NCI-H526 treated with DMSO at 0.1 percent for 48 hours (cell line): ENCODE results near the gene ZNF844.
"Not testable (repeated sequence)": the region's sequence is repeated elsewhere in the genome, so short reads cannot be mapped to it uniquely, and the experiment has no call there.

Source experiments
- DNase-seq: peaks from one replicate; lab custom pipeline; 2025; lab: John Stamatoyannopoulos, UW

The ZNF844 gene

DNA sequence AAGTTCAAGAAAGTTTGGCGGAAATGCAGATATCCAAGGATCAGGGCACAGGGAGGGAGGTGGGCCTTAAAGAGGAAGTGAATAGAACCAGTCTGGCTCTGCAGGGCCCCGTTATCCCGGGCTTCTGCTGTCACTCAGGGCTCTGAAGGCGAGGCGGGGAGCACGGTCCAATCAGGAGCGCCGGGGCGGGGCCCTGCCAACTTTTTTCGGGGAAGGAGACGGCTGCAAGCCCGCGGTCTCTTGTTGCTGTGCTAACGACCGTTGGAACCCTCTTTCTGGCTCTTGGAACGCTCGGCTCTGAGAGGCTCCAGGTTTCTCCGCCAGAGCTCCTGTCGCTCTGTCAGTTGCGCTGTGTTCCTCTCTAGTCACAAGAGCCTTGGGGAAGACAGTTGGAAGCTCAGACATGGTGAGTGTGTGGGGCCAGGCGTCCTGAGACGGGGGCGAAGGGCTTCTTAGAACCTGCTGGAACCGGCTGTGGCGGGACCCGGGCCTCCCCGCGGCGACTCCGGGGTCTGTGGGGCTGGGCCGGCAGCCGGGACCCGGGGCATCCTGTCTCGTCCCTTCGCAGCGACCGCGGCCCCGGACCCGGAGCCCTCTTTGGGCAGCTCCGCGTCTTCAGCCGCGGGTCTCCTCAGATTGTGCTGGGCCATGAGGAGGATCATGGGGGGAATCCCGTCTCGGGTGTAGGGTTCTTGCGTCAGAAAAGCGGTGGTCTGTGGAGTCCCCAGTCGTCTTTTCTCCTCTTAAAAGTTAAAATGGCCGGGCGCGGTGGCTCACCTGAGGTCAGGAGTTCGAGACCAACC, 27.7 kb downstream of the ZNF844 start:
- DNase-seq, result no peak

DNA sequence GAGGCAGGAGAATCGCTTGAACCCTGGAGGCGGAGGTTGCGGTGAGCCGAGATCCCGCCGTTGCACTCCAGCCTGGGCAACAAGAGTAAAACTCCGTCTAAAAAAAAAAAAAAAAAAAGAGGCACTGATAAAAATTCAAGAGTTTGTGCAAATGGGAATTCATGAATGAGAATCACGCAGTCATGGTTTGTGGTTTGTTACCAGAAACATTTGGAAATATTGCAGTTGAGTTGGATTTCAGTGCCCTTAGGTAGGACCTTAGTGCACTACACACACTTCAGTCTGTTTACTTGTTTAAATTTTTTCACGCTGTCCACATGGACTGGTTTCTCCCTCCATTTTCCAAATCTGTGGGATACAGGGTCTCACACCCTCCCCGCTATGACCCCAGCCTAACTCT, 28.4 kb downstream of the ZNF844 start:
- DNase-seq, result no peak

DNA sequence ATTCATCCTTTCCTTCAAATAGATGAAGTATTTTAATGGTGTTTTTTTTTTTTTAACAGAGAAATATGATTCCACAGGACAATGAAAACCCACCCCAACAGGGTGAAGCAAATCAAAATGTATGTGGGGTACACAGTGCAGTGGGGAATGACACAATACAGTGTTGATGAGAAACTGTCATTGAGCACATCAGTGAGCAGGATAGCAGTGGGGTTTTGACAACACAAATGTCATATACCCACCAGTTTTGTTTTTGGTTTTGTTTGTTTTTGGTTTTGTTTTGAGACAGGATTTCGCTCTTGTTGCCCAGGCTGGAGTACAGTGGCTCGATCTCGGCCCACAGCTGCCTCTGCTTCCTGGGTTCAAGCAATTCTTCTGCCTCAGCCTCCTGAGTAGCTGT, 29.2 kb downstream of the ZNF844 start:
- DNase-seq, result no peak

DNA sequence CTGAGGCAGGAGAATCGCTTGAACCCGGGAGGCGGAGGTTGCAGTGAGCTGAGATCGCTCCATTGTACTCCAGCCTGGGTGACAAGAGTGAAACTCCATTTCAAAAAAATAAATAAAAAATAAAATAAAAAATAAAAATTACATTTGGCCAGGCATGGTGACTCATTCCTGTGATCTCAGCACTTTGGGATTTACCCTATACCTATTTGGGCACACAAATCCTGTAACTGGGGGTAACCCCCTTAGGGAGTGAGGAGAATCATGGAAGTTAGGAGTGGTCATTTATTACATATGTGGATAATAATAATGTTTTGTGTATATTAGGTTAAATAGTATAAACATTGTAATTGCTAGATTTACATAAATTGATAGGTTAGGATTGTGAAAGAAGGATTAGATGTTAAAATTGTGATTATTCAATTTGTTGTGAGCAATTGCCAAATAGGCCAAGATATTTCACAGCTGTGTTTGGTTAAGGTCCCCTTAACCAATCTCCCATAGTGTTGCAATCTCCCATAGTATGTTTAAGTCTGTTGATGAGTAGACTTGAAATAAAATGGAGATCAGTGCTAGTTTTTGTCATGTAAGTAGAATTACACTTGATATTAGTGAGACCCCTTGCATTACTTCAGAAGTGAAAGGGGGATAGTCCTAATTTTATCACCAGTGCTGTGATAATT, 30.7 kb downstream of the ZNF844 start:
- no peak for DNase-seq

DNA sequence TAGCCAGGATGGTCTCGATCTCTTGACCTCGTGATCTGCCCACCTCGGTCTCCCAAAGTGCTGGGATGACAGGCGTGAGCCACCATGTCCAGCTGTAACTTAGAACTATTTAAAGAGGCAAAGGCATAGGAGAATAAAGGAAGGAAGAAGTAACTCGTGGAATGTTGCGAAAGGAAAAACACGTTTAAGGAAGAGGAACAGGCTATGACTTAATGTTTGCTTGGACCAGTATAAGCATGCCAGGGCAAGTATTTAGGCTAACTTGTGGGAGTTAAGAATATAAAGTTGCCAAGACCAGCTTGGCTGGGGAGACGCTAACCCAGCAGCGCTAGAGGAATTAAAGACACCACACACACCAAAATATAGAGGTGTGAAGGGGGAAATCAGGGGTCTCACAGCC, 33.5 kb downstream of the ZNF844 start:
- no peak for DNase-seq

DNA sequence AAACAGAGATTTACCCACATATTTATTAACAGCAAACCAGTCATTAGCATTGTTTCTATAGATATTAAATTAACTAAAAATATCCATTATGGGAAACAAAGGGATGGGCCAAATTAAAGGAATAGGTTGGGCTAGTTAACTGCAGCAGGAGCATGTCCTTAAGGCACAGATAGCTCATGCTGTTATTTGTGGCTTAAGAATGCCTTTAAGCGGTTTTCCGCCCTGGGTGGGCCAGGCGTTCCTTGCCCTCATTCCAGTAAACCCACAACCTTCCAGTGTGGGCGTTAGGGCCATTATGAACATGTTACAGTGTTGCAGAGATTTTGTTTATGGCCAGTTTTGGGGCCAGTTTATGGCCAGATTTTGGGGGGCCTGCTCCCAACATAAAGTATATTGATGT, 39.4 kb downstream of the ZNF844 start:
- DNase-seq, result not testable (repeated sequence)

DNA sequence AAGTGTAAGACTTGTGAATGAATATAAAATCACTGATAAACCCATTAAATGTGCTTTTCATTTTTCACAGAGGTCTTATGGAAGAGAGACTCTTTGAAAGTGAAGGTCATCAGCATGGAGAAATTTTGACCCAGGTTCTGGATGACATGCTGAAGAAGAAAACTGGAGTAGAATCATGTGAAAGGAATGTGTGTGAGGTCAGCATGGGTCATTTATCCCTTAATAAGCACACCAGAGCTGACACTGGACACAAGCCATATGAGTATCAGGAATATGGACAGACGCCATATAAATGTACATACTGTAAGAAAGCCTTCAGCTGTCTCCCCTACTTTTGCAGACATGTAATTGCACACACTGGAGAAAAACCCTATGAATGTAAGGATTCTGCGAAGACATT, 46.6 kb downstream of the ZNF844 start:
- no peak for DNase-seq

DNA sequence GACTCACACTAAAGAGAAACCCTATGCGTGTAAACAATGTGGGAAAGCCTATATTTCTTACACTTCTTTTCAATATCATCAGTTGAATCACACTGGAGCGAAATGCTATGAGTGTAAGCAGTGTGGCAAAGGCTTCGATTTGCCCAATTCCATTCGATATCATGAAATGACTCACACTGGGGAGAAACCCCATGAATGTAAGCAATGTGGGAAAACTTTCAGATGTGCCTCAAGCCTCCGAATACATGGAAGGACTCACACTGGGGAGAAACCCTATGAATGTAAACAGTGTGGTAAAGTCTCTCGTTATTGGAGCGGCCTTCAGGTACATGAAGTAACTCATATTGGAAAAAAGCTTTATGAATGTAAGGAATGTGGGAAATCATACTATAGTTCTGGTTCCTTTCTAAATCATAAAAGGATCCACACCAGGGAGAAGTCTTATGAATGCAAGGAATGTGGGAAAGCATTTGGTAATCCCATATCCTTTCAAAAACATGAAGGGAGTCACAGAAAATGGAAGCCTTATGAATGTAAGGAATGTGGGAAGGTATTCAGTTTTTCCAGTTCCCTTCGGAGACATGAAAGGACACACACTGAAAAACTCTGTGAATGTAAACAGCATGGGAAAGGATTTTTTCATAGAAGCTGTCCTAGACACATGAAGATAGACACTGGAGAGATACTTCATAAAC, 47.6 kb downstream of the ZNF844 start:
- no peak for DNase-seq

DNA sequence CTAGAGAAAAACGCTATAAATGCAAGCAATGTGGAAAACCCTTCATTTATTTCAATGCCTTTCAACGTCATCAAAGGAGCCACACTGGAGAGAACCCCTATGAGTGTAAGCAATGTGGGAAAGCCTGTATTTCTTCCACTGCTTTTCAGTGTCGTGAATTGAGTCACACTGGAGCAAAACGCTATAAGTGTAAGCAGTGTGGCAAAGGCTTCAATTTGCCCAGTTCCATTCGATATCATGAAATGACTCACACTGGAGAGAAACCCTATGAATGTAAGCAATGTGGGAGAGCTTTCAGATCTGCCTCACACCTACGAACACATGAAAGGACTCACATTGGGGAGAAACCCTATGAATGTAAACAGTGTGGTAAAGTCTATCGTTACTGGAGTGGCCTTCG, 48.2 kb downstream of the ZNF844 start:
- no peak for DNase-seq

DNA sequence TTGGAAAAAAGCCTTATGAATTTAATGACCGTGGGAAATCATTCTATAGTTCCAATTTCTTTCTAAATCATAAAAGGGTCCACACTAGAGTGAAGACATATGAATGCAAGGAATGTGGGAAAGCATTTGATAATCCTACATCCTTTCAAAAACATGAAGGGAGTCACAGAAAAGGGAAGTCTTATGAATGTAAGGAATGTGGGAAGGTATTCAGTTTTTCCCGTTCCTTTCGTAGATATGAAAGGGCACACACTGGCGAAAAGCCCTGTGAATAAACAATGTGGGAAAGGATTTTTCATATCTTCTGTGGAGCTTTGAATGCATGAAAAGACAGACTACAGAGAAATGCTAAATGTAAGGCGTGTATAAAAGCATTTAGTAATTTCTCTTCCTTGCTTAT, 48.6 kb downstream of the ZNF844 start:
- DNase-seq, result no peak

DNA sequence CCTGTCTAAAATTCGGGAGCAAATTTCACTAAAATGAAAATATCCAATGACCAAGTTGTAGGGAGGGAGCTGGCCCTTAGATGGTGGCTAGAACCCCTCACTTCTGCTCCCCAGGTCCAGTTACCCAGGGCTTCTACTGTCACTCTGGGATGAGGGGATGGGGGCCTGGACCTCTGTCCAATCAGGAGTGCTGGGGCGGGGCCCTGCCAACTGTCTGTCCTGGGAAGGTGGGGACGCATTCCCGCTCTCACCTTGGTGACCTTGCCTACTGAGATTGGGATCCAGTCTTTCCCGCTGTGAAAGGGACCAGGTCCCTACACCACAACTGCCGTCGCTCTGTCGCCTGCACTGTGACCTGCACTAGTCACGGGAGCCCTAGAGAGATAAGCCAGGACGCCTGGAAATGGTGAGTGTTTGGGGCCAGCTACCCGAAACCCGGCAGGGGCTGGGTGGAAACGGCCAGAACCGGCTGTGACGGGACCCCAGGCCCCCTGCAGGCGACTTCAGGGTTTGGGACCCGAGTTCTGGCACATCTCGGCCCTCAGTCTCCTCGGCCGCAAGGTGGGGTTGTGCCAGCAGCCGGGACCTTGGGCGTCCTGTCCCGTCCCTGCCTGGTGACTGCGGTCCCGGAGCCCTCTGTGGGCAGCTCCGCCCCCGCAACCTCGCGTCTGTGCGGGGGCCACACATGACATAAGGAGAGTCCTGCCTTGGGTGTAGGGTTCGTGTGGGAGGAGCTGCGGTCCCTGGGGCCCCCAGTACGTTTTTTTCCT, 52.9 kb downstream of the ZNF844 start:
- no peak for DNase-seq

DNA sequence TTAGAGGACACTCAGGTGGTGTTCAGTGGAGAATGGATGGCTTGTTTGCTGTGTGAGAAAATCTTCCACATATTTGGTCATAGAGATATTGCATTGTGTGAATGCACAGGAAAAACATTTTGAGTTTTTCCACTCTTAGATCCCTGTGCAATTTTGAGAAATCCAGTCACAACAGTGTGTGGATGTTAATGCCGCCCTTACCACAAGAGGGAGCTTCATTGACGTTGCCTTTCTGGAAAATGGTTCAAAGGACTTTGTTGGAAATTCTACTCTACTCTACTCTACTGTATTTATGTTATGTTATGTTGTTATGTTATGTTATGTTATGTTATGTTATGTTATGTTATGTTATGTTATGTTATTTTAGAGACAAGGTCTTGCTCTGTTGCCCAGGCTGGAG, 62.2 kb downstream of the ZNF844 start:
- no peak for DNase-seq
